ENCODE data around the gene DCST2.

DCST2 gene

GRCh38 chr1:155076371-155076770 is 42.8 kb upstream of the DCST2 start:
- no peak for DNase-seq (ENCODE audit: low read depth in 1 of 2, low spot score in 1 of 2)
- TF ChIP-seq, protein P1, sequence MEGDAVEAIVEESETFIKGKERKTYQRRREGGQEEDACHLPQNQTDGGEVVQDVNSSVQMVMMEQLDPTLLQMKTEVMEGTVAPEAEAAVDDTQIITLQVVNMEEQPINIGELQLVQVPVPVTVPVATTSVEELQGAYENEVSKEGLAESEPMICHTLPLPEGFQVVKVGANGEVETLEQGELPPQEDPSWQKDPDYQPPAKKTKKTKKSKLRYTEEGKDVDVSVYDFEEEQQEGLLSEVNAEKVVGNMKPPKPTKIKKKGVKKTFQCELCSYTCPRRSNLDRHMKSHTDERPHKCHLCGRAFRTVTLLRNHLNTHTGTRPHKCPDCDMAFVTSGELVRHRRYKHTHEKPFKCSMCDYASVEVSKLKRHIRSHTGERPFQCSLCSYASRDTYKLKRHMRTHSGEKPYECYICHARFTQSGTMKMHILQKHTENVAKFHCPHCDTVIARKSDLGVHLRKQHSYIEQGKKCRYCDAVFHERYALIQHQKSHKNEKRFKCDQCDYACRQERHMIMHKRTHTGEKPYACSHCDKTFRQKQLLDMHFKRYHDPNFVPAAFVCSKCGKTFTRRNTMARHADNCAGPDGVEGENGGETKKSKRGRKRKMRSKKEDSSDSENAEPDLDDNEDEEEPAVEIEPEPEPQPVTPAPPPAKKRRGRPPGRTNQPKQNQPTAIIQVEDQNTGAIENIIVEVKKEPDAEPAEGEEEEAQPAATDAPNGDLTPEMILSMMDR (IDR thresholded peaks at IDR 0.05; ENCODE audit: insufficient read depth, low read length), result no peak
- TF ChIP-seq GABPA (IDR thresholded peaks at IDR 0.05; ENCODE audit: low read depth), result no peak
- TF ChIP-seq POLR2AphosphoS5 (IDR thresholded peaks at IDR 0.05; ENCODE audit: low read depth), result no peak
- no peak for TF ChIP-seq SPI1 (IDR thresholded peaks at IDR 0.05; ENCODE audit: borderline replicate concordance, low read depth)
- no peak for TF ChIP-seq REST (IDR thresholded peaks at IDR 0.05; ENCODE audit: insufficient replicate concordance, low read depth)
- H3K27me3 ChIP-seq (ENCODE audit: insufficient read depth, poor library complexity, severe bottlenecking), result peaks cover 29% of the 10 kb centered on the region
- H3K27ac ChIP-seq (replicated peaks), result no peak overlapping the region
- no peak overlapping the region for H3K4me3 ChIP-seq (replicated peaks; ENCODE audit: insufficient read depth, low read length)

GRCh38 chr1:155075535-155075934 is 42.0 kb upstream of the DCST2 start:
- DNase-seq (ENCODE audit: low read depth in 1 of 2, low spot score in 1 of 2), result no peak
- TF ChIP-seq, protein P1 (IDR thresholded peaks at IDR 0.05; ENCODE audit: insufficient read depth, low read length), result no peak
- no peak for TF ChIP-seq REST (IDR thresholded peaks at IDR 0.05; ENCODE audit: insufficient replicate concordance, low read depth)
- TF ChIP-seq SPI1 (IDR thresholded peaks at IDR 0.05; ENCODE audit: borderline replicate concordance, low read depth), result no peak
- no peak for TF ChIP-seq POLR2AphosphoS5 (IDR thresholded peaks at IDR 0.05; ENCODE audit: low read depth)
- no peak for TF ChIP-seq GABPA (IDR thresholded peaks at IDR 0.05; ENCODE audit: low read depth)
- Histone ChIP-seq H3K27ac (replicated peaks) (no peak overlapping the region), H3K27me3 (ENCODE audit: insufficient read depth, poor library complexity, severe bottlenecking) (peaks cover 21% of the 10 kb centered on the region), H3K4me3 (replicated peaks; ENCODE audit: insufficient read depth, low read length) (no peak overlapping the region)

- TF ChIP-seq SPI1 (IDR thresholded peaks at IDR 0.05; ENCODE audit: borderline replicate concordance, low read depth) (no peak), GABPA (IDR thresholded peaks at IDR 0.05; ENCODE audit: low read depth) (no peak), POLR2AphosphoS5 (IDR thresholded peaks at IDR 0.05; ENCODE audit: low read depth) (no peak), REST (IDR thresholded peaks at IDR 0.05; ENCODE audit: insufficient replicate concordance, low read depth) (no peak)
- TF ChIP-seq, protein P1 (IDR thresholded peaks at IDR 0.05; ENCODE audit: insufficient read depth, low read length), result no peak
- DNase-seq (ENCODE audit: low read depth in 1 of 2, low spot score in 1 of 2), result no peak
- Histone ChIP-seq H3K27me3 (ENCODE audit: insufficient read depth, poor library complexity, severe bottlenecking) (peaks cover 4% of the 10 kb centered on the region), H3K4me3 (replicated peaks; ENCODE audit: insufficient read depth, low read length) (no peak overlapping the region), H3K27ac (replicated peaks) (no peak overlapping the region)
Measured at GRCh38 chr1:155073377-155074242, 40.0 kb upstream of the DCST2 start.
